ENCODE measurements around the gene POLA2.

The POLA2 gene

GRCh38 chr11:65301491-65302329, 39.9 kb downstream of the POLA2 start:
- Histone ChIP-seq H3K9ac (ENCODE audit: low read length) (no peak overlapping the region), H3K36me3 (ENCODE audit: control insufficient read depth, low read depth, low read length) (no peaks in the 10 kb centered on the region), H3K4me1 (ENCODE audit: control insufficient read depth, low read depth, low read length) (no peaks in the 10 kb centered on the region), H3K9me3 (ENCODE audit: control insufficient read depth, low read depth, low read length) (no peaks in the 10 kb centered on the region), H3K27me3 (ENCODE audit: control insufficient read depth, insufficient read depth, low read length) (no peaks in the 10 kb centered on the region), H3K27ac (ENCODE audit: low read length) (no peak overlapping the region), H3K4me3 (ENCODE audit: low read length) (no peak overlapping the region)

- H3K9me3 ChIP-seq (ENCODE audit: control insufficient read depth, low read depth, low read length): no peaks in the 10 kb centered on the region
- no peaks in the 10 kb centered on the region for H3K36me3 ChIP-seq (ENCODE audit: control insufficient read depth, low read depth, low read length)
- H3K27ac ChIP-seq (ENCODE audit: low read length): no peak overlapping the region
- no peaks in the 10 kb centered on the region for H3K4me1 ChIP-seq (ENCODE audit: control insufficient read depth, low read depth, low read length)
- H3K9ac ChIP-seq (ENCODE audit: low read length): no peak overlapping the region
- H3K27me3 ChIP-seq (ENCODE audit: control insufficient read depth, insufficient read depth, low read length): no peaks in the 10 kb centered on the region
- H3K4me3 ChIP-seq (ENCODE audit: low read length): no peak overlapping the region
Measured at GRCh38 chr11:65303555-65303954, 41.8 kb downstream of the POLA2 start.

GRCh38 chr11:65304110-65304509, 42.3 kb downstream of the POLA2 start:
- no peaks in the 10 kb centered on the region for H3K9me3 ChIP-seq (ENCODE audit: control insufficient read depth, low read depth, low read length)
- no peak overlapping the region for H3K4me3 ChIP-seq (ENCODE audit: low read length)
- H3K36me3 ChIP-seq (ENCODE audit: control insufficient read depth, low read depth, low read length): no peaks in the 10 kb centered on the region
- H3K27ac ChIP-seq (ENCODE audit: low read length): no peak overlapping the region
- H3K27me3 ChIP-seq (ENCODE audit: control insufficient read depth, insufficient read depth, low read length): no peaks in the 10 kb centered on the region
- H3K9ac ChIP-seq (ENCODE audit: low read length): no peak overlapping the region
- no peaks in the 10 kb centered on the region for H3K4me1 ChIP-seq (ENCODE audit: control insufficient read depth, low read depth, low read length)

GRCh38 chr11:65304613-65305012, 42.9 kb downstream of the POLA2 start:
- Histone ChIP-seq H3K4me3 (ENCODE audit: low read length) (no peak overlapping the region), H3K4me1 (ENCODE audit: control insufficient read depth, low read depth, low read length) (no peaks in the 10 kb centered on the region), H3K36me3 (ENCODE audit: control insufficient read depth, low read depth, low read length) (no peaks in the 10 kb centered on the region), H3K27ac (ENCODE audit: low read length) (no peak overlapping the region), H3K9me3 (ENCODE audit: control insufficient read depth, low read depth, low read length) (no peaks in the 10 kb centered on the region), H3K27me3 (ENCODE audit: control insufficient read depth, insufficient read depth, low read length) (no peaks in the 10 kb centered on the region), H3K9ac (ENCODE audit: low read length) (no peak overlapping the region)

- Histone ChIP-seq H3K9me3 (ENCODE audit: control insufficient read depth, low read depth, low read length) (no peaks in the 10 kb centered on the region), H3K36me3 (ENCODE audit: control insufficient read depth, low read depth, low read length) (no peaks in the 10 kb centered on the region), H3K27ac (ENCODE audit: low read length) (no peak overlapping the region), H3K27me3 (ENCODE audit: control insufficient read depth, insufficient read depth, low read length) (no peaks in the 10 kb centered on the region), H3K4me3 (ENCODE audit: low read length) (no peak overlapping the region), H3K4me1 (ENCODE audit: control insufficient read depth, low read depth, low read length) (no peaks in the 10 kb centered on the region), H3K9ac (ENCODE audit: low read length) (no peak overlapping the region)
Measured at GRCh38 chr11:65305501-65306268, 43.9 kb downstream of the POLA2 start.

- Histone ChIP-seq H3K36me3 (ENCODE audit: control insufficient read depth, low read depth, low read length) (no peaks in the 10 kb centered on the region), H3K27ac (ENCODE audit: low read length) (no peak overlapping the region), H3K9me3 (ENCODE audit: control insufficient read depth, low read depth, low read length) (no peaks in the 10 kb centered on the region), H3K9ac (ENCODE audit: low read length) (no peak overlapping the region), H3K4me3 (ENCODE audit: low read length) (no peak overlapping the region), H3K4me1 (ENCODE audit: control insufficient read depth, low read depth, low read length) (no peaks in the 10 kb centered on the region), H3K27me3 (ENCODE audit: control insufficient read depth, insufficient read depth, low read length) (no peaks in the 10 kb centered on the region)
Measured at GRCh38 chr11:65307298-65308229, 45.8 kb downstream of the POLA2 start.

- Histone ChIP-seq H3K9ac (ENCODE audit: low read length) (no peak overlapping the region), H3K4me3 (ENCODE audit: low read length) (no peak overlapping the region), H3K36me3 (ENCODE audit: control insufficient read depth, low read depth, low read length) (no peaks in the 10 kb centered on the region), H3K27me3 (ENCODE audit: control insufficient read depth, insufficient read depth, low read length) (peaks cover 6% of the 10 kb centered on the region), H3K27ac (ENCODE audit: low read length) (no peak overlapping the region), H3K9me3 (ENCODE audit: control insufficient read depth, low read depth, low read length) (no peaks in the 10 kb centered on the region), H3K4me1 (ENCODE audit: control insufficient read depth, low read depth, low read length) (no peaks in the 10 kb centered on the region)
Measured at GRCh38 chr11:65308281-65308891, 46.6 kb downstream of the POLA2 start.

GRCh38 chr11:65309006-65309405, 47.2 kb downstream of the POLA2 start:
- Histone ChIP-seq H3K36me3 (ENCODE audit: control insufficient read depth, low read depth, low read length) (no peaks in the 10 kb centered on the region), H3K4me1 (ENCODE audit: control insufficient read depth, low read depth, low read length) (no peaks in the 10 kb centered on the region), H3K4me3 (ENCODE audit: low read length) (no peak overlapping the region), H3K9me3 (ENCODE audit: control insufficient read depth, low read depth, low read length) (no peaks in the 10 kb centered on the region), H3K27me3 (ENCODE audit: control insufficient read depth, insufficient read depth, low read length) (peaks cover 12% of the 10 kb centered on the region), H3K27ac (ENCODE audit: low read length) (no peak overlapping the region), H3K9ac (ENCODE audit: low read length) (no peak overlapping the region)

GRCh38 chr11:65310215-65310614, 48.5 kb downstream of the POLA2 start:
- Histone ChIP-seq H3K9ac (ENCODE audit: low read length) (no peak overlapping the region), H3K27ac (ENCODE audit: low read length) (no peak overlapping the region), H3K4me1 (ENCODE audit: control insufficient read depth, low read depth, low read length) (no peaks in the 10 kb centered on the region)

GRCh38 chr11:65310736-65311135, 49.0 kb downstream of the POLA2 start:
- Histone ChIP-seq H3K9ac (ENCODE audit: low read length) (no peak overlapping the region), H3K9me3 (ENCODE audit: control insufficient read depth, low read depth, low read length) (no peaks in the 10 kb centered on the region), H3K4me1 (ENCODE audit: control insufficient read depth, low read depth, low read length) (no peaks in the 10 kb centered on the region), H3K36me3 (ENCODE audit: control insufficient read depth, low read depth, low read length) (no peaks in the 10 kb centered on the region), H3K27ac (ENCODE audit: low read length) (no peak overlapping the region), H3K4me3 (ENCODE audit: low read length) (no peak overlapping the region), H3K27me3 (ENCODE audit: control insufficient read depth, insufficient read depth, low read length) (peaks cover 16% of the 10 kb centered on the region)

More at GRCh38 chr11:65310215-65310614, 48.5 kb downstream of the POLA2 start:
- H3K36me3 ChIP-seq (ENCODE audit: control insufficient read depth, low read depth, low read length): no peaks in the 10 kb centered on the region
- H3K4me3 ChIP-seq (ENCODE audit: low read length): no peak overlapping the region
- H3K9me3 ChIP-seq (ENCODE audit: control insufficient read depth, low read depth, low read length): no peaks in the 10 kb centered on the region
- peaks cover 16% of the 10 kb centered on the region for H3K27me3 ChIP-seq (ENCODE audit: control insufficient read depth, insufficient read depth, low read length)
